ENCODE results near the gene CIB4. TPM values are rescaled to one million over a fixed set of nuclear protein-coding genes. Genes with fewer than 3 reads are reported as not detected.

Gene CIB4
- total RNA-seq: under 1 TPM in 2 of 8 experiments, not detected in 6; 0.50 to 1.00 TPM

GRCh38 chr2:26640781-26641564 is at the start of gene CIB4:
CIB4 (minus strand) TSS chr2:26641366; CDS start chr2:26641314, 52 bp downstream.
- Histone ChIP-seq H3K4me3 (no peak within 1 kb of the TSS), H3K27ac (peak within 1 kb of the TSS; percentile 27 to 62), H3K4me1 (replicated peaks in 1 of 2) (peaks cover 13 to 18% of the 10 kb centered on the region in 2 donors)
- no peak for ATAC-seq (replicated peaks in 6 of 8)
- in situ Hi-C loops (cut with MboI; ENCODE audit: low pct_unique_long_range_greater_than_20kb in 2 of 9, low sequenced_read_pairs in 9 of 9, unreplicated experiment in 9 of 9): no loop called here
- 38 to 95% (median 77%) methylated on average over 2 to 6 of the region's 8 CpGs; no CpG with 5 or more reads in 1 of the 10 experiments for WGBS, 10 experiments

- peaks cover 39 to 45% of the 10 kb centered on the region in 2 donors for H3K4me1 ChIP-seq (replicated peaks in 1 of 2)
- peak overlapping the region; percentile 72 to 88 for H3K27ac ChIP-seq
- no peak for ATAC-seq (replicated peaks in 6 of 8)
- in situ Hi-C loops (cut with MboI; ENCODE audit: low pct_unique_long_range_greater_than_20kb in 2 of 9, low sequenced_read_pairs in 9 of 9, unreplicated experiment in 9 of 9): no loop called here
- WGBS, 10 experiments: 21 to 74% methylated on average over 3 of the region's 5 CpGs; no CpG with 5 or more reads in 8 of the 10 experiments
- H3K4me3 ChIP-seq: no peak overlapping the region
Measured at GRCh38 chr2:26687801-26688200, 46.6 kb upstream of the CIB4 start.

GRCh38 chr2:26687328-26687727 is 46.2 kb upstream of the CIB4 start:
- no peak for ATAC-seq (replicated peaks in 6 of 8)
- 0 to 90% (median 72%) methylated on average over 2 to 4 of the region's 4 CpGs; no CpG with 5 or more reads in 3 of the 10 experiments for WGBS, 10 experiments
- peaks cover 39 to 45% of the 10 kb centered on the region in 2 donors for H3K4me1 ChIP-seq (replicated peaks in 1 of 2)
- no peak overlapping the region for H3K4me3 ChIP-seq
- H3K27ac ChIP-seq: peak overlapping the region; percentile 72 to 88
- in situ Hi-C loops (cut with MboI; ENCODE audit: low pct_unique_long_range_greater_than_20kb in 2 of 9, low sequenced_read_pairs in 9 of 9, unreplicated experiment in 9 of 9): no loop called here

GRCh38 chr2:26685989-26686839 is 45.0 kb upstream of the CIB4 start:
- Histone ChIP-seq H3K4me1 (replicated peaks in 1 of 2) (peaks cover 34 to 54% of the 10 kb centered on the region in 2 donors), H3K4me3 (peak overlapping the region in 2 of 5 donors; percentile 8 to 25), H3K27ac (peak overlapping the region; percentile 72 to 88)
- in situ Hi-C loops (cut with MboI; ENCODE audit: low pct_unique_long_range_greater_than_20kb in 2 of 9, low sequenced_read_pairs in 9 of 9, unreplicated experiment in 9 of 9): no loop called here
- WGBS, 10 experiments: 0 to 28% (median 12%) methylated on average over 1 to 7 of the region's 16 CpGs; no CpG with 5 or more reads in 2 of the 10 experiments
- peak in 6 of 8 experiments; percentile 26 to 89 (median 88) for ATAC-seq (replicated peaks in 6 of 8)

- WGBS, 10 experiments: 0 to 100% (median 93%) methylated on average over 1 to 3 of the region's 5 CpGs; no CpG with 5 or more reads in 5 of the 10 experiments
- Histone ChIP-seq H3K4me3 (peak overlapping the region in 2 of 5 donors; percentile 8 to 25), H3K4me1 (replicated peaks in 1 of 2) (peaks cover 34 to 57% of the 10 kb centered on the region in 2 donors), H3K27ac (peak overlapping the region; percentile 72 to 88)
- ATAC-seq (replicated peaks in 6 of 8): no peak
- in situ Hi-C loops (cut with MboI; ENCODE audit: low pct_unique_long_range_greater_than_20kb in 2 of 9, low sequenced_read_pairs in 9 of 9, unreplicated experiment in 9 of 9): no loop called here
Measured at GRCh38 chr2:26685341-26685740, 44.2 kb upstream of the CIB4 start.

GRCh38 chr2:26683583-26683982 is 42.4 kb upstream of the CIB4 start:
- H3K4me3 ChIP-seq: no peak overlapping the region
- in situ Hi-C loops (cut with MboI; ENCODE audit: low pct_unique_long_range_greater_than_20kb in 2 of 9, low sequenced_read_pairs in 9 of 9, unreplicated experiment in 9 of 9): no loop called here
- no peak overlapping the region for H3K27ac ChIP-seq
- no peak for ATAC-seq (replicated peaks in 6 of 8)
- 0 to 100% (median 84%) methylated on average over 1 to 5 of the region's 6 CpGs; no CpG with 5 or more reads in 5 of the 10 experiments for WGBS, 10 experiments
- H3K4me1 ChIP-seq (replicated peaks in 1 of 2): peaks cover 34 to 57% of the 10 kb centered on the region in 2 donors

DNA sequence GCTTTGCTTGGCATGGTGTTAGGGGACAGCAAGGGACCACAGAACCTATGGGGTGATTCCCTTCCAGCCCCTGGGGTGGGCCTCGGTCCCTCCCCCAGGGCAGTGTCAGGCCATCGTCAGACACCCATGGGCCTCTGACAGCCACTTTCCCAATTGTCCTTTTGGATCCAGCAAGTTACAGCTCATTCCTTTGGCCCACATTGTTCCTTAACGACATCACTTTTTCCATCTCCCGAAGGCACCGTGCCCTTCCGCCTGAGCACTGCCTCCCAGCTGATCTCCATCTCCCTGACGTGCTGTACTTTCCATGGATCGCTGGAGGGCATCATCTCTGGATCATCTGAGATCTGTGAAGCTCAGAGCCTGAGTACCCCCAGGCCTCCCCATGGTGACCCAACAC is 41.0 kb upstream of the CIB4 start:
- no peak for ATAC-seq (replicated peaks in 6 of 8)

DNA sequence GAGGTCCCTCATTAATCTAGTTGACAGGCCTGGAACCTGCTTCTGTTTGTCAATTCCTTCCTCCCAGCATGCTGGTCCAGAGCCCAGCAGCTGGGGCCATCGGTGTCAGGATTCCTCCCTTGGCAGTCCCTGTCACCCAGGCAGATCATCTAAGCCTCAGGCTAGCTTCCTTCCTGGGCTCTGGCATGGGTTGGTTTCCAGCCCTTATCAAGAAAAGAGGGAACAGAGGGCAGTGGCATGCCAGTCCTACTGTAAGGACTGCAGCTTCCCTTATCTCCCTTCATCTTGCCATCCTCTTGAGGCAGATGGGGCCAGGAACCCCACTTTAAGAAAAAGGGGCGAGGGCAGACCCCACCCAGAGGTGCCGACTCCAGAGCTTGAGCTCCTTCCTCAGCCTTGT is 40.5 kb upstream of the CIB4 start:
- in situ Hi-C loops (cut with MboI; ENCODE audit: low pct_unique_long_range_greater_than_20kb in 2 of 9, low sequenced_read_pairs in 9 of 9, unreplicated experiment in 9 of 9): no loop called here
- WGBS, 10 experiments: 0 to 100% (median 40%) methylated on average over 1 of the region's 3 CpGs; no CpG with 5 or more reads in 4 of the 10 experiments
- Histone ChIP-seq H3K4me3 (no peak overlapping the region), H3K4me1 (replicated peaks in 1 of 2) (peaks cover 19 to 38% of the 10 kb centered on the region in 2 donors), H3K27ac (peak overlapping the region in 1 of 2 donors; percentile 15)
- no peak for ATAC-seq (replicated peaks in 6 of 8)

More for the DNA sequence above, 41.0 kb upstream of the CIB4 start:
- in situ Hi-C loops (cut with MboI; ENCODE audit: low pct_unique_long_range_greater_than_20kb in 2 of 9, low sequenced_read_pairs in 9 of 9, unreplicated experiment in 9 of 9): no loop called here
- Histone ChIP-seq H3K27ac (no peak overlapping the region), H3K4me3 (no peak overlapping the region), H3K4me1 (replicated peaks in 1 of 2) (peaks cover 24 to 42% of the 10 kb centered on the region in 2 donors)
- WGBS, 10 experiments: 60 to 100% (median 75%) methylated on average over 1 to 5 of the region's 8 CpGs; no CpG with 5 or more reads in 6 of the 10 experiments

GRCh38 chr2:26679867-26680266 is 38.7 kb upstream of the CIB4 start:
- ATAC-seq (replicated peaks in 6 of 8): no peak
- WGBS, 10 experiments: 40 to 77% (median 58%) methylated on average over 1 to 4 of the region's 4 CpGs; no CpG with 5 or more reads in 6 of the 10 experiments
- no peak overlapping the region for H3K4me3 ChIP-seq
- H3K4me1 ChIP-seq (replicated peaks in 1 of 2): peaks cover 2 to 20% of the 10 kb centered on the region in 2 donors
- H3K27ac ChIP-seq: no peak overlapping the region
- in situ Hi-C loops (cut with MboI; ENCODE audit: low pct_unique_long_range_greater_than_20kb in 2 of 9, low sequenced_read_pairs in 9 of 9, unreplicated experiment in 9 of 9): no loop called here

DNA sequence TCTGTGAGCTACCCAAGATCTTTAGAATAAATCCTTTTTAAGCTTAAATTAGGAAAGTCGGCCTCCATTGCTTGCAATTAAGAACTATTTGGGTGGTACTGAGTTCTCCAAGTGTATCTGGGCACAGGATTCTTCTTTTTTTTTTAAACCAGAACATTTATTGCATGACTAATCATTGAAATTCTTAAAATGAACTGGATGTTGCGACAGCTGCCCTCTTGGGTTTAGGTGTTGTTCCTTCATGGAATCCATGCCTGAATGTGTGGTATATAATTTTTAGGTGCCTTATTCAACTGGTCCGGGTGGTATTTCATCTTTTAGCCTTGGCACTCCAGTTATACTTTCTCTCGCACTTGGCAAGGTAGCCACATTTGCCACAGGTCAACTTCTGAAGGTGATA is 36.9 kb upstream of the CIB4 start:
- WGBS, 10 experiments: 42 to 90% (median 80%) methylated on average over 1 to 4 of the region's 4 CpGs; no CpG with 5 or more reads in 1 of the 10 experiments
- in situ Hi-C loops (cut with MboI; ENCODE audit: low pct_unique_long_range_greater_than_20kb in 2 of 9, low sequenced_read_pairs in 9 of 9, unreplicated experiment in 9 of 9): no loop called here
- no peak overlapping the region for H3K27ac ChIP-seq
- no peak overlapping the region for H3K4me3 ChIP-seq
- no peak for ATAC-seq (replicated peaks in 6 of 8)
- H3K4me1 ChIP-seq (replicated peaks in 1 of 2): peaks cover 0 to 12% of the 10 kb centered on the region in 2 donors

DNA sequence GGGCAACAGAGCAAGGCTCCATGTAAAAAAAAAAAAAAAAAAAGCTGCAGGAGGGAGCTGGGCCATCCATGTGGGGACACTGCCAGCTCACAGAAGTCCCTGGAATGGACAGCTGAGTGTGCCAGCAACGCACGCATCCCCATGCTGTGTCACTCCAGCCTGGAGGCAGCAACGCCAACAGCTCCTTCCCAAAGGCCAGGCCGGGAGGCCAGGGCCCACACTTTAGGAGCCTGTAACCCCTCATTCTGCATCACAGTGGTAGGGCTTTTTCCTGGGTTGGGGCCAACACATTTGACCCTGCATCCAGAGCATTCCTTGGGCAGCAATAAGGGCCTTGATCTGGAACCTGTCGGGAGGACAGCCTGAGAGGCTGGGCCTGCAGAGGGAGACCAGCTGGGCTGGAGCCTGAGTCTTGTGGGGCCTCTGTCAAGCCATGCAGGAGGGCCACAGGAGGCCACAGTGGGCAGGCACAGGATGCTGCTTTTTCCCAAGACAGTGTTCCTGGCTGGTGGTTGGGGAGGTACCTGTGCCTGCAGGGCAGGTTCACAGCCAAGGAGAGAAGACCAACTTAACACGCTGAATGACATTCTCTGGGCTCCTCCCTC is 34.6 kb upstream of the CIB4 start:
- Histone ChIP-seq H3K4me1 (replicated peaks in 1 of 2) (no peaks in the 10 kb centered on the region), H3K27ac (no peak overlapping the region), H3K4me3 (no peak overlapping the region)
- 40 to 100% (median 80%) methylated on average over 1 to 4 of the region's 6 CpGs; no CpG with 5 or more reads in 5 of the 10 experiments for WGBS, 10 experiments
- in situ Hi-C loops (cut with MboI; ENCODE audit: low pct_unique_long_range_greater_than_20kb in 2 of 9, low sequenced_read_pairs in 9 of 9, unreplicated experiment in 9 of 9): no loop called here
- ATAC-seq (replicated peaks in 6 of 8): no peak

- no peak for ATAC-seq (replicated peaks in 6 of 8)
Measured at GRCh38 chr2:26674771-26675170, 33.6 kb upstream of the CIB4 start.

More at GRCh38 chr2:26674771-26675170, 33.6 kb upstream of the CIB4 start:
- WGBS, 10 experiments: 60 to 90% (median 68%) methylated on average over 2 to 12 of the region's 13 CpGs; no CpG with 5 or more reads in 3 of the 10 experiments
- in situ Hi-C loops (cut with MboI; ENCODE audit: low pct_unique_long_range_greater_than_20kb in 2 of 9, low sequenced_read_pairs in 9 of 9, unreplicated experiment in 9 of 9): no loop called here
- no peaks in the 10 kb centered on the region for H3K4me1 ChIP-seq (replicated peaks in 1 of 2)
- H3K27ac ChIP-seq: no peak overlapping the region
- no peak overlapping the region for H3K4me3 ChIP-seq
